Measurements from ENCODE around the gene SLC39A11.

The SLC39A11 gene

DNA sequence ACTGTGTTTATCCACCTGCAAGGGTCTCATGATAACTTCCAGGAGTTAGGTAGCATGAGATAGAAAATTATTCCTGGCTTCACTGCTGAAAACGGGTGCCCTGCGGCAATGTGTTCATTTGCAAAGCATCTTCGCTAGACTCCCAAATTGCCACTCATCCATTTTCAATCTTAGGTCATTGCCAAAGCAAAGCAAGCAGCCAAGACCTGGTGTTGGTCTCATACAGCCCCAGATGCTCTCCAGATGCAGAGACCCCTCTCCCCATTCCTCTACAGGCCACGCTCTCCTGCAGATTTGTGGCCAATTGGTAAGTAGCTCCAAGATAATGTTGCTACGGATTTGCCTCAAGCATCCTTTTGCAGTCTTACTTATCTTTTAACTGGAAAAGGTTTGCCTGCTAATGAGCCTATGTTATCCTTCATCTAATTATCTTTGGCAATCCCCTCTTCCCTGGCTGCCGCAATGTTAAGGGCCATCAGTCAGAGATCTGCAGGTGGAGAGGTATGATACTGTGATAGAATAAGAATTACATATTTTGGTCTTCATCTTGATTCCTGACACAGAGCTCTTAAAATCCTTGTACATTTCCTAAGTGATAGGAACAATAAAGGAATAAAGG, 222.0 kb downstream of the SLC39A11 start:
- TF ChIP-seq, protein P1, sequence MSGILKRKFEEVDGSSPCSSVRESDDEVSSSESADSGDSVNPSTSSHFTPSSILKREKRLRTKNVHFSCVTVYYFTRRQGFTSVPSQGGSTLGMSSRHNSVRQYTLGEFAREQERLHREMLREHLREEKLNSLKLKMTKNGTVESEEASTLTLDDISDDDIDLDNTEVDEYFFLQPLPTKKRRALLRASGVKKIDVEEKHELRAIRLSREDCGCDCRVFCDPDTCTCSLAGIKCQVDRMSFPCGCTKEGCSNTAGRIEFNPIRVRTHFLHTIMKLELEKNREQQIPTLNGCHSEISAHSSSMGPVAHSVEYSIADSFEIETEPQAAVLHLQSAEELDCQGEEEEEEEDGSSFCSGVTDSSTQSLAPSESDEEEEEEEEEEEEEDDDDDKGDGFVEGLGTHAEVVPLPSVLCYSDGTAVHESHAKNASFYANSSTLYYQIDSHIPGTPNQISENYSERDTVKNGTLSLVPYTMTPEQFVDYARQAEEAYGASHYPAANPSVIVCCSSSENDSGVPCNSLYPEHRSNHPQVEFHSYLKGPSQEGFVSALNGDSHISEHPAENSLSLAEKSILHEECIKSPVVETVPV (CRISPR knock-in tag; IDR thresholded peaks at IDR 0.05) = no peak
- no peak for TF ChIP-seq BACH2 (CRISPR knock-in tag; IDR thresholded peaks at IDR 0.05; ENCODE audit: borderline replicate concordance)
- TF ChIP-seq, protein P2, sequence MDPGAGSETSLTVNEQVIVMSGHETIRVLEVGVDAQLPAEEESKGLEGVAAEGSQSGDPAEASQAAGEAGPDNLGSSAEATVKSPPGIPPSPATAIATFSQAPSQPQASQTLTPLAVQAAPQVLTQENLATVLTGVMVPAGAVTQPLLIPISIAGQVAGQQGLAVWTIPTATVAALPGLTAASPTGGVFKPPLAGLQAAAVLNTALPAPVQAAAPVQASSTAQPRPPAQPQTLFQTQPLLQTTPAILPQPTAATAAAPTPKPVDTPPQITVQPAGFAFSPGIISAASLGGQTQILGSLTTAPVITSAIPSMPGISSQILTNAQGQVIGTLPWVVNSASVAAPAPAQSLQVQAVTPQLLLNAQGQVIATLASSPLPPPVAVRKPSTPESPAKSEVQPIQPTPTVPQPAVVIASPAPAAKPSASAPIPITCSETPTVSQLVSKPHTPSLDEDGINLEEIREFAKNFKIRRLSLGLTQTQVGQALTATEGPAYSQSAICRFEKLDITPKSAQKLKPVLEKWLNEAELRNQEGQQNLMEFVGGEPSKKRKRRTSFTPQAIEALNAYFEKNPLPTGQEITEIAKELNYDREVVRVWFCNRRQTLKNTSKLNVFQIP (CRISPR knock-in tag; IDR thresholded peaks at IDR 0.05; ENCODE audit: borderline replicate concordance, low read depth) = no peak
- no peak for TF ChIP-seq ZNF70 (CRISPR knock-in tag; IDR thresholded peaks at IDR 0.05)
- TF ChIP-seq, protein P3, sequence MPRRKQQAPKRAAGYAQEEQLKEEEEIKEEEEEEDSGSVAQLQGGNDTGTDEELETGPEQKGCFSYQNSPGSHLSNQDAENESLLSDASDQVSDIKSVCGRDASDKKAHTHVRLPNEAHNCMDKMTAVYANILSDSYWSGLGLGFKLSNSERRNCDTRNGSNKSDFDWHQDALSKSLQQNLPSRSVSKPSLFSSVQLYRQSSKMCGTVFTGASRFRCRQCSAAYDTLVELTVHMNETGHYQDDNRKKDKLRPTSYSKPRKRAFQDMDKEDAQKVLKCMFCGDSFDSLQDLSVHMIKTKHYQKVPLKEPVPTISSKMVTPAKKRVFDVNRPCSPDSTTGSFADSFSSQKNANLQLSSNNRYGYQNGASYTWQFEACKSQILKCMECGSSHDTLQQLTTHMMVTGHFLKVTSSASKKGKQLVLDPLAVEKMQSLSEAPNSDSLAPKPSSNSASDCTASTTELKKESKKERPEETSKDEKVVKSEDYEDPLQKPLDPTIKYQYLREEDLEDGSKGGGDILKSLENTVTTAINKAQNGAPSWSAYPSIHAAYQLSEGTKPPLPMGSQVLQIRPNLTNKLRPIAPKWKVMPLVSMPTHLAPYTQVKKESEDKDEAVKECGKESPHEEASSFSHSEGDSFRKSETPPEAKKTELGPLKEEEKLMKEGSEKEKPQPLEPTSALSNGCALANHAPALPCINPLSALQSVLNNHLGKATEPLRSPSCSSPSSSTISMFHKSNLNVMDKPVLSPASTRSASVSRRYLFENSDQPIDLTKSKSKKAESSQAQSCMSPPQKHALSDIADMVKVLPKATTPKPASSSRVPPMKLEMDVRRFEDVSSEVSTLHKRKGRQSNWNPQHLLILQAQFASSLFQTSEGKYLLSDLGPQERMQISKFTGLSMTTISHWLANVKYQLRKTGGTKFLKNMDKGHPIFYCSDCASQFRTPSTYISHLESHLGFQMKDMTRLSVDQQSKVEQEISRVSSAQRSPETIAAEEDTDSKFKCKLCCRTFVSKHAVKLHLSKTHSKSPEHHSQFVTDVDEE (CRISPR knock-in tag; IDR thresholded peaks at IDR 0.05) = 0 out of 2 replicates have a peak, but pooled peaks have one; percentile 45
- no peak for TF ChIP-seq ZNF565 (CRISPR knock-in tag; conservative IDR thresholded peaks at IDR 0.05; ENCODE audit: low read depth)
- no peak for TF ChIP-seq OSR1 (CRISPR knock-in tag; IDR thresholded peaks at IDR 0.05)
- TF ChIP-seq, protein P4, sequence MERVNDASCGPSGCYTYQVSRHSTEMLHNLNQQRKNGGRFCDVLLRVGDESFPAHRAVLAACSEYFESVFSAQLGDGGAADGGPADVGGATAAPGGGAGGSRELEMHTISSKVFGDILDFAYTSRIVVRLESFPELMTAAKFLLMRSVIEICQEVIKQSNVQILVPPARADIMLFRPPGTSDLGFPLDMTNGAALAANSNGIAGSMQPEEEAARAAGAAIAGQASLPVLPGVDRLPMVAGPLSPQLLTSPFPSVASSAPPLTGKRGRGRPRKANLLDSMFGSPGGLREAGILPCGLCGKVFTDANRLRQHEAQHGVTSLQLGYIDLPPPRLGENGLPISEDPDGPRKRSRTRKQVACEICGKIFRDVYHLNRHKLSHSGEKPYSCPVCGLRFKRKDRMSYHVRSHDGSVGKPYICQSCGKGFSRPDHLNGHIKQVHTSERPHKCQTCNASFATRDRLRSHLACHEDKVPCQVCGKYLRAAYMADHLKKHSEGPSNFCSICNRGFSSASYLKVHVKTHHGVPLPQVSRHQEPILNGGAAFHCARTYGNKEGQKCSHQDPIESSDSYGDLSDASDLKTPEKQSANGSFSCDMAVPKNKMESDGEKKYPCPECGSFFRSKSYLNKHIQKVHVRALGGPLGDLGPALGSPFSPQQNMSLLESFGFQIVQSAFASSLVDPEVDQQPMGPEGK (CRISPR knock-in tag; IDR thresholded peaks at IDR 0.05; ENCODE audit: borderline replicate concordance) = no peak
- no peak for TF ChIP-seq ZNF8 (CRISPR knock-in tag; IDR thresholded peaks at IDR 0.05)
- TF ChIP-seq TCF4 (CRISPR knock-in tag; IDR thresholded peaks at IDR 0.05; ENCODE audit: borderline replicate concordance) = peak; percentile 82; the same call in 1 of the 2 replicates
- TF ChIP-seq GLIS3 (CRISPR knock-in tag; IDR thresholded peaks at IDR 0.05) = no peak
- TF ChIP-seq CSDC2 (CRISPR knock-in tag; IDR thresholded peaks at IDR 0.05) = no peak
- TF ChIP-seq RARB (CRISPR knock-in tag; IDR thresholded peaks at IDR 0.05) = no peak
- no peak for TF ChIP-seq ESRRG (CRISPR knock-in tag; IDR thresholded peaks at IDR 0.05)
- no peak; the same call in 2 of the 3 replicates for ATAC-seq

DNA sequence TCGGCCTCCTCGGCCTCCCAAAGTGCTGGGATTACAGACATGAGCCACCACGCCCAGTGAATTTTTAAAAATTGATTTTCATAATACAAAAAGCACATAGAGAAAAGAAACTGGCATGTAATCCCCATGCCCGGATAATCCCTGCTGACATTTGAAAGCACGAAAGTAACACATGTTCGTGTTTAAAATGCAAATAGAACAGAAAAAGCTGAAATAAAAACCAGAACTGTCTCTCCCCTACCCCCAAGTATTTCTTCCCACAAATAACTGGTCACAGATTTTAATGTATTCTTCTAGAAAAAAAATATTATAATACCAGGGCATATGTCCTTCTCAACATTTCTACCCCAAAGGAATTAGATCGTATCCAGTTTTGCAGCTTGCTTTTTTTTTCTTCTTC, 222.9 kb downstream of the SLC39A11 start:
- ATAC-seq = no peak
- TF ChIP-seq GLIS3 (CRISPR knock-in tag; IDR thresholded peaks at IDR 0.05) (no peak), ISL1 (CRISPR knock-in tag; IDR thresholded peaks at IDR 0.05) (no peak), ZNF70 (CRISPR knock-in tag; IDR thresholded peaks at IDR 0.05) (no peak), ZNF8 (CRISPR knock-in tag; IDR thresholded peaks at IDR 0.05) (no peak), PPARA (CRISPR knock-in tag; IDR thresholded peaks at IDR 0.05; ENCODE audit: borderline replicate concordance) (no peak), ESRRG (CRISPR knock-in tag; IDR thresholded peaks at IDR 0.05) (no peak), ARNTL (CRISPR knock-in tag; IDR thresholded peaks at IDR 0.05; ENCODE audit: borderline replicate concordance, low read depth) (no peak), BACH2 (CRISPR knock-in tag; IDR thresholded peaks at IDR 0.05; ENCODE audit: borderline replicate concordance) (no peak)
- TF ChIP-seq, protein P3 (CRISPR knock-in tag; IDR thresholded peaks at IDR 0.05) = no peak
- TF ChIP-seq, protein P5, sequence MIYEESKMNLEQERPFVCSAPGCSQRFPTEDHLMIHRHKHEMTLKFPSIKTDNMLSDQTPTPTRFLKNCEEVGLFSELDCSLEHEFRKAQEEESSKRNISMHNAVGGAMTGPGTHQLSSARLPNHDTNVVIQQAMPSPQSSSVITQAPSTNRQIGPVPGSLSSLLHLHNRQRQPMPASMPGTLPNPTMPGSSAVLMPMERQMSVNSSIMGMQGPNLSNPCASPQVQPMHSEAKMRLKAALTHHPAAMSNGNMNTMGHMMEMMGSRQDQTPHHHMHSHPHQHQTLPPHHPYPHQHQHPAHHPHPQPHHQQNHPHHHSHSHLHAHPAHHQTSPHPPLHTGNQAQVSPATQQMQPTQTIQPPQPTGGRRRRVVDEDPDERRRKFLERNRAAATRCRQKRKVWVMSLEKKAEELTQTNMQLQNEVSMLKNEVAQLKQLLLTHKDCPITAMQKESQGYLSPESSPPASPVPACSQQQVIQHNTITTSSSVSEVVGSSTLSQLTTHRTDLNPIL (CRISPR knock-in tag; IDR thresholded peaks at IDR 0.05; ENCODE audit: low read depth) = no peak
- TF ChIP-seq, protein P1 (CRISPR knock-in tag; IDR thresholded peaks at IDR 0.05) = no peak

Data from SK-N-SH treated with all-trans-retinoic acid at 6 μM for 48 hours (cell line).